IMR-90 (cell line): ENCODE data around the gene SCFD2. TPM values are rescaled to one million over a fixed set of nuclear protein-coding genes. Genes with fewer than 3 reads are reported as not detected.

ENCODE experiments used
- ATAC-seq: fragments of 200-7000 bp; cut with Tn5 transposase; 2 replicates; pipeline ENCODE4 v1.9.1; 2020; ENCODE audit warnings: low read depth, mild to moderate bottlenecking, moderate library complexity
- BruUV-seq: library from RNA; stranded (reverse); fragments of 400-500 nt; replicated peaks from 2 replicates; lab custom pipeline; 2021; lab: Mats Ljungman, UMichigan
- CTCF ChIA-PET: fragments of 300-600 bp; formaldehyde crosslinking; extraction: SDS; loops from one replicate; lab custom pipeline; 2021; ENCODE audit warnings: antibody characterized with exemption; lab: Yijun Ruan, JAX
- POLR2A ChIA-PET: fragments of 300-600 bp; sonication (Branson Sonifier 250); formaldehyde crosslinking; loops from one replicate; lab custom pipeline; 2022; ENCODE audit warnings: antibody characterized with exemption; ENCODE audit not compliant: unreplicated experiment; lab: Charles Lee
- DNase-seq: peaks from one replicate; pipeline ENCODE4 v3.0.0; 2013
- H2AFZ ChIP-seq: replicated peaks from 2 replicates; pipeline ENCODE3; 2013; ENCODE audit warnings: low read length, mild to moderate bottlenecking; ENCODE audit not compliant: poor library complexity
- H2AK5ac ChIP-seq: 2 replicates; pipeline ENCODE4 v1.6.1; 2013; ENCODE audit warnings: low read depth, low read length, inconsistent platforms
- H2AK9ac ChIP-seq: replicated peaks from 2 replicates; pipeline ENCODE3; 2013; ENCODE audit warnings: mild to moderate bottlenecking, low read depth, low read length, moderate library complexity; ENCODE audit not compliant: poor library complexity
- H2BK120ac ChIP-seq: 2 replicates; pipeline ENCODE4 v1.6.1; 2013; ENCODE audit warnings: low read depth, low read length, inconsistent platforms
- H2BK15ac ChIP-seq: 3 replicates; pipeline ENCODE4 v1.6.1; 2013; ENCODE audit warnings: low read depth, low read length, inconsistent platforms
- H2BK20ac ChIP-seq: 2 replicates; pipeline ENCODE4 v1.6.1; 2013; ENCODE audit warnings: low read depth, mild to moderate bottlenecking, inconsistent platforms, low read length, moderate library complexity
- H2BK5ac ChIP-seq: 2 replicates; pipeline ENCODE4 v1.6.1; 2013; ENCODE audit warnings: mild to moderate bottlenecking, low read depth, low read length, inconsistent platforms; ENCODE audit not compliant: poor library complexity, severe bottlenecking
- H3K14ac ChIP-seq: replicated peaks from 2 replicates; pipeline ENCODE4 v1.6.1; 2013; ENCODE audit warnings: low read depth, low read length, inconsistent platforms
- H3K18ac ChIP-seq: 2 replicates; pipeline ENCODE4 v1.6.1; 2013; ENCODE audit warnings: low read depth, low read length, control low read depth
- H3K23ac ChIP-seq: 2 replicates; pipeline ENCODE4 v1.6.1; 2013; ENCODE audit warnings: low read depth, low read length, inconsistent platforms
- H3K27ac ChIP-seq: 2 replicates; pipeline ENCODE4 v1.5.1; 2013; ENCODE audit warnings: mild to moderate bottlenecking, control low read depth, low read length; ENCODE audit not compliant: insufficient read depth
- H3K27me3 ChIP-seq: 2 replicates; pipeline ENCODE4 v1.6.1; 2013; ENCODE audit warnings: low read length; ENCODE audit not compliant: control insufficient read depth, insufficient read depth
- H3K36me3 ChIP-seq: 2 replicates; pipeline ENCODE4 v1.6.1; 2013; ENCODE audit warnings: low read length, mixed read lengths; ENCODE audit not compliant: control insufficient read depth, insufficient read depth
- H3K4ac ChIP-seq: 2 replicates; pipeline ENCODE4 v1.6.1; 2013; ENCODE audit warnings: low read depth, low read length, inconsistent platforms
- H3K4me1 ChIP-seq: 2 replicates; pipeline ENCODE4 v1.6.1; 2013; ENCODE audit warnings: low read length, mixed read lengths; ENCODE audit not compliant: control insufficient read depth, insufficient read depth
- H3K4me2 ChIP-seq: 2 replicates; pipeline ENCODE4 v1.6.1; 2013; ENCODE audit warnings: low read depth, mild to moderate bottlenecking, control low read depth, low read length, moderate library complexity
- H3K4me3 ChIP-seq: 2 replicates; pipeline ENCODE4 v1.5.1; 2013; ENCODE audit warnings: low read depth, mild to moderate bottlenecking, control low read depth, low read length, moderate library complexity; ENCODE audit not compliant: insufficient read depth
- H3K56ac ChIP-seq: 2 replicates; pipeline ENCODE4 v1.6.1; 2013; ENCODE audit warnings: low read length, inconsistent platforms; ENCODE audit not compliant: insufficient read depth; ENCODE audit errors: extremely low read depth
- H3K79me1 ChIP-seq, 2 experiments: 2 replicates each; pipeline ENCODE4 v1.6.1; 2013; ENCODE audit warnings: low read length in 2 of 2, inconsistent platforms in 1 of 2, low read depth in 1 of 2
- H3K9ac ChIP-seq: 2 replicates; pipeline ENCODE4 v1.6.1; 2013; ENCODE audit warnings: low read depth, low read length, control low read depth
- H3K9me1 ChIP-seq: 2 replicates; pipeline ENCODE4 v1.6.1; 2013; ENCODE audit warnings: low read length, inconsistent platforms; ENCODE audit not compliant: insufficient read depth
- H3K9me3 ChIP-seq: 2 replicates; pipeline ENCODE4 v1.6.1; 2013; ENCODE audit warnings: low read length; ENCODE audit not compliant: control insufficient read depth, insufficient read depth
- H4K20me1 ChIP-seq: 2 replicates; pipeline ENCODE4 v1.6.1; 2013; ENCODE audit warnings: low read length, inconsistent platforms; ENCODE audit not compliant: insufficient read depth
- H4K5ac ChIP-seq: 2 replicates; pipeline ENCODE4 v1.6.1; 2013; ENCODE audit warnings: mild to moderate bottlenecking, low read depth, low read length, control low read depth
- H4K8ac ChIP-seq, 2 experiments: 2 replicates each; pipeline ENCODE4 v1.6.1; 2013; ENCODE audit warnings: low read depth in 2 of 2, low read length in 2 of 2, control low read depth in 1 of 2, inconsistent platforms in 1 of 2
- H4K91ac ChIP-seq: 2 replicates; pipeline ENCODE4 v1.6.1; 2013; ENCODE audit warnings: low read depth, low read length, inconsistent platforms; ENCODE audit not compliant: insufficient read depth
- BHLHE40 ChIP-seq: fragments of 150-350 bp; IDR thresholded peaks from 2 replicates; pipeline ENCODE4 v1.6.1; 2016; ENCODE audit warnings: mild to moderate bottlenecking, low read depth, low read length
- CEBPB ChIP-seq: IDR thresholded peaks from 2 replicates; pipeline ENCODE4 v1.6.1; 2012; ENCODE audit warnings: low read depth, low read length, improper control_type of control experiment
- CHD1 ChIP-seq: IDR thresholded peaks from 2 replicates; pipeline ENCODE4 v1.6.1; 2012; ENCODE audit warnings: low read depth, low read length, improper control_type of control experiment
- ELK1 ChIP-seq: fragments of 150-350 bp; IDR thresholded peaks from 2 replicates; pipeline ENCODE4 v1.6.1; 2016; ENCODE audit warnings: low read depth, mild to moderate bottlenecking, low read length, moderate library complexity, borderline replicate concordance
- FOS ChIP-seq: fragments of 150-350 bp; IDR thresholded peaks from 2 replicates; pipeline ENCODE4 v1.6.1; 2016; ENCODE audit warnings: low read depth, low read length
- MAFK ChIP-seq: IDR thresholded peaks from 2 replicates; pipeline ENCODE4 v1.6.1; 2012; ENCODE audit warnings: low read depth, low read length, improper control_type of control experiment
- MAZ ChIP-seq: IDR thresholded peaks from 2 replicates; pipeline ENCODE4 v1.6.1; 2012; ENCODE audit warnings: low read depth, mild to moderate bottlenecking, low read length, improper control_type of control experiment, moderate library complexity, borderline replicate concordance
- MXI1 ChIP-seq: IDR thresholded peaks from 2 replicates; pipeline ENCODE4 v1.6.1; 2012; ENCODE audit warnings: low read depth, mild to moderate bottlenecking, low read length, moderate library complexity, borderline replicate concordance
- NFE2L2 ChIP-seq: fragments of 150-350 bp; IDR thresholded peaks from 2 replicates; pipeline ENCODE4 v1.6.1; 2016; ENCODE audit warnings: low read depth, mild to moderate bottlenecking, low read length
- POLR2A ChIP-seq: IDR thresholded peaks from 2 replicates; pipeline ENCODE4 v1.6.1; 2012; ENCODE audit warnings: mild to moderate bottlenecking, low read depth, low read length
- RAD21 ChIP-seq: IDR thresholded peaks from 2 replicates; pipeline ENCODE4 v1.6.1; 2012; ENCODE audit warnings: low read length, improper control_type of control experiment
- RCOR1 ChIP-seq: IDR thresholded peaks from 2 replicates; pipeline ENCODE4 v1.6.1; 2012; ENCODE audit warnings: mild to moderate bottlenecking, low read length, improper control_type of control experiment; ENCODE audit not compliant: insufficient replicate concordance
- RFX5 ChIP-seq: IDR thresholded peaks from 2 replicates; pipeline ENCODE4 v1.8.0; 2012; ENCODE audit warnings: low read depth, mild to moderate bottlenecking, low read length, moderate library complexity
- SMC3 ChIP-seq: fragments of 150-350 bp; IDR thresholded peaks from 2 replicates; pipeline ENCODE4 v1.6.1; 2016; ENCODE audit warnings: low read depth, mild to moderate bottlenecking, antibody characterized with exemption, low read length, moderate library complexity
- USF2 ChIP-seq: fragments of 150-350 bp; IDR thresholded peaks from 2 replicates; pipeline ENCODE4 v1.6.1; 2017; ENCODE audit warnings: mild to moderate bottlenecking, antibody characterized with exemption, low read length, low read depth
- WGBS, 2 experiments: methylation state at CpG; one replicate each; pipeline versions ENCODE4 v1.1.5 to v1.1.7; 2013; ENCODE audit warnings: missing lambda C conversion rate in 2 of 2; ENCODE audit not compliant: insufficient read length in 1 of 2; ENCODE audit errors: extremely low coverage in 2 of 2; 5-methylcytosine and 5-hydroxymethylcytosine counted together
- dilution Hi-C: fragments of 300-500 bp; cut with HindIII; formaldehyde crosslinking; loops from one replicate; pipeline ENCODE4 v1.14.3; 2018; ENCODE audit warnings: low sequenced_read_pairs; ENCODE audit not compliant: unreplicated experiment
- in situ Hi-C: fragments of 300-500 bp; cut with MboI; formaldehyde crosslinking; loops from 3 replicates; pipeline ENCODE4 v1.14.3; 2019; ENCODE audit warnings: low sequenced_read_pairs, inconsistent platforms, mixed read lengths
- intact Hi-C: fragments of 100-400 bp; cut with micrococcal nuclease; formaldehyde crosslinking; loops from 2 replicates; pipeline ENCODE4 v1.10.0; 2022
- polyA plus RNA-seq, 3 experiments: library from polyadenylated mRNA; depleted of rRNA; stranded (reverse); fragments of >200 nt; gene quantifications; 2 replicates each; pipeline ENCODE4 v1.2.3, GENCODE V29; 2012; ENCODE audit warnings: low replicate concordance in 1 of 3
- total RNA-seq: library from RNA; depleted of rRNA; stranded (reverse); fragments of >200 nt; gene quantifications from 2 replicates; pipeline ENCODE4 v1.2.3, GENCODE V29; 2012
- TF ChIP-seq, protein P1 (sequence below): conservative IDR thresholded peaks from 2 replicates; pipeline ENCODE4 v1.5.1; 2012; ENCODE audit warnings: mild to moderate bottlenecking, low read depth, low read length, improper control_type of control experiment

SCFD2 gene
- total and polyA plus RNA-seq, 2 of the 4 experiments (the other 2 are of a cell fraction), result 18.9 to 62.4 TPM

GRCh38 chr4:52968241-52968640 lies 397.6 kb downstream of the SCFD2 start:
- H4K91ac ChIP-seq, result no peak overlapping the region
- no peak overlapping the region for H3K4me3 ChIP-seq
- H3K79me1 ChIP-seq, result no peaks in the 10 kb centered on the region; a peak in 1 of 4 replicates
- no peak overlapping the region for H3K56ac ChIP-seq
- dilution Hi-C loops (no loop called here), intact Hi-C loops (no loop called here), in situ Hi-C loops (no loop called here)
- no peak overlapping the region for H3K23ac ChIP-seq
- H3K27me3 ChIP-seq, result no peaks in the 10 kb centered on the region
- no peak overlapping the region for H3K14ac ChIP-seq
- no peak overlapping the region for H3K18ac ChIP-seq
- WGBS, 2 experiments, result 100% methylated on average over 1 of the region's 5 CpGs; no CpG with 5 or more reads in 1 of the 2 experiments
- no peaks in the 10 kb centered on the region for H3K4me1 ChIP-seq
- H2BK5ac ChIP-seq, result no peak overlapping the region
- ATAC-seq, result no peak
- no peak overlapping the region for H2BK15ac ChIP-seq
- no peak for DNase-seq
- POLR2A ChIA-PET, result no interaction called here
- H3K9me3 ChIP-seq, result no peaks in the 10 kb centered on the region
- no peak overlapping the region for H4K8ac ChIP-seq
- H4K5ac ChIP-seq, result no peak overlapping the region
- no peak overlapping the region for H2AK5ac ChIP-seq
- no peak overlapping the region for H2AFZ ChIP-seq
- H3K4me2 ChIP-seq, result no peak overlapping the region
- no peak overlapping the region for H3K27ac ChIP-seq
- no peak overlapping the region for H2BK20ac ChIP-seq
- H2AK9ac ChIP-seq, result no peak overlapping the region
- H3K36me3 ChIP-seq, result no peaks in the 10 kb centered on the region
- peaks cover 2% of the 10 kb centered on the region; the same call in 1 of the 2 replicates for H3K9me1 ChIP-seq
- H4K20me1 ChIP-seq, result no peaks in the 10 kb centered on the region
- BruUV-seq, result no TSS peak
- H3K4ac ChIP-seq, result no peak overlapping the region
- TF ChIP-seq FOS, result no peak
- no peak for TF ChIP-seq MAZ
- no peak for TF ChIP-seq NFE2L2
- no peak for TF ChIP-seq MAFK
- no peak for TF ChIP-seq RCOR1
- TF ChIP-seq POLR2A, result no peak
- no peak for TF ChIP-seq CEBPB
- no peak for TF ChIP-seq RAD21
- TF ChIP-seq CHD1, result no peak
- TF ChIP-seq BHLHE40, result no peak
- TF ChIP-seq, protein P1, sequence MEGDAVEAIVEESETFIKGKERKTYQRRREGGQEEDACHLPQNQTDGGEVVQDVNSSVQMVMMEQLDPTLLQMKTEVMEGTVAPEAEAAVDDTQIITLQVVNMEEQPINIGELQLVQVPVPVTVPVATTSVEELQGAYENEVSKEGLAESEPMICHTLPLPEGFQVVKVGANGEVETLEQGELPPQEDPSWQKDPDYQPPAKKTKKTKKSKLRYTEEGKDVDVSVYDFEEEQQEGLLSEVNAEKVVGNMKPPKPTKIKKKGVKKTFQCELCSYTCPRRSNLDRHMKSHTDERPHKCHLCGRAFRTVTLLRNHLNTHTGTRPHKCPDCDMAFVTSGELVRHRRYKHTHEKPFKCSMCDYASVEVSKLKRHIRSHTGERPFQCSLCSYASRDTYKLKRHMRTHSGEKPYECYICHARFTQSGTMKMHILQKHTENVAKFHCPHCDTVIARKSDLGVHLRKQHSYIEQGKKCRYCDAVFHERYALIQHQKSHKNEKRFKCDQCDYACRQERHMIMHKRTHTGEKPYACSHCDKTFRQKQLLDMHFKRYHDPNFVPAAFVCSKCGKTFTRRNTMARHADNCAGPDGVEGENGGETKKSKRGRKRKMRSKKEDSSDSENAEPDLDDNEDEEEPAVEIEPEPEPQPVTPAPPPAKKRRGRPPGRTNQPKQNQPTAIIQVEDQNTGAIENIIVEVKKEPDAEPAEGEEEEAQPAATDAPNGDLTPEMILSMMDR, result no peak
- no peak for TF ChIP-seq RFX5
- TF ChIP-seq ELK1, result no peak
- no peak for TF ChIP-seq MXI1
- TF ChIP-seq USF2, result no peak
- no peak for TF ChIP-seq SMC3
- no peak overlapping the region for H3K9ac ChIP-seq
- no peak overlapping the region for H2BK120ac ChIP-seq
- CTCF ChIA-PET, result no interaction called here
